ENCODE data around the gene HRK. TPM values are rescaled to one million over a fixed set of nuclear protein-coding genes. Genes with fewer than 3 reads are reported as not detected.

The HRK gene
- total and polyA plus RNA-seq, 9 of the 15 experiments (the other 6 are each of a cell fraction or from before 2014, with no cell fraction given) = 0.01 to 0.05 (median 0.04) TPM; not detected in 6

GRCh38 chr12:116880817-116881324, 370 bp downstream of the HRK start:
- ChIA-PET CTCF (ENCODE audit: low intra/inter-chr PET ratio) (interaction anchor here (0.6 kb wide), 1 partner anchor 178 kb away, joined by 7 read pairs; no protein-coding TSS in a partner anchor), POLR2A (interaction anchor here (0.6 to 0.7 kb wide), 2 partner anchors 21 to 102 kb away, joined by 3 read pairs; no protein-coding TSS in a partner anchor)
- no peak overlapping the region; a peak in 1 of 4 replicates for H3K9ac ChIP-seq (ENCODE audit: insufficient read depth in 1 of 2, low read depth in 2 of 2, low read length in 2 of 2)
- H3K9me3 ChIP-seq (replicated peaks; ENCODE audit: control insufficient read depth, insufficient read depth, low read depth, low read length) = no peaks in the 10 kb centered on the region
- intact Hi-C loops (cut with micrococcal nuclease) = no loop called here
- peaks cover 0 to 29% of the 10 kb centered on the region in 2 experiments; a peak in 3 of 5 replicates for H3K4me1 ChIP-seq (replicated peaks in 1 of 2; ENCODE audit: control insufficient read depth in 2 of 2, insufficient read depth in 2 of 2, low read length in 2 of 2)
- 5% methylated on average over 58 of the region's 65 CpGs for WGBS (ENCODE audit: insufficient coverage, low coverage, missing lambda C conversion rate)
- peaks cover 48 to 72% of the 10 kb centered on the region in 2 experiments for H3K27me3 ChIP-seq (ENCODE audit: control insufficient read depth in 2 of 2, insufficient read depth in 2 of 2, low read length in 2 of 2)
- ATAC-seq = peak; percentile 93
- H4K20me1 ChIP-seq (replicated peaks; ENCODE audit: control insufficient read depth, insufficient read depth, low read length) = peaks cover 6% of the 10 kb centered on the region; the same call in 1 of the 2 replicates
- H3K79me2 ChIP-seq (ENCODE audit: control insufficient read depth, insufficient read depth, low read length) = no peaks in the 10 kb centered on the region
- H3K27ac ChIP-seq (ENCODE audit: extremely low read depth, low read depth, low read length) = no peak overlapping the region
- no TSS peak for BruUV-seq (replicated peaks)
- DNase-seq (ENCODE audit: extremely low read depth in 1 of 4, low spot score in 3 of 4) = peak; percentile 55 to 70 (median 67)
- no peak overlapping the region for H2AFZ ChIP-seq (ENCODE audit: low read depth, low read length)
- peak overlapping the region; percentile 26 for H3K4me3 ChIP-seq
- no peaks in the 10 kb centered on the region for H3K9me1 ChIP-seq (ENCODE audit: control insufficient read depth, insufficient read depth, low read length)
- in situ Hi-C loops (cut with MboI) = no loop called here
- H3K4me2 ChIP-seq (ENCODE audit: insufficient read depth, low read length) = peak overlapping the region; percentile 25
- H3K36me3 ChIP-seq (ENCODE audit: control insufficient read depth, insufficient read depth, low read length) = no peaks in the 10 kb centered on the region
- no peak for FAIRE-seq
- TF ChIP-seq ARID2 (IDR thresholded peaks at IDR 0.05) = no peak
- no peak for TF ChIP-seq CGGBP1 (CRISPR knock-in tag; IDR thresholded peaks at IDR 0.05)
- TF ChIP-seq CTBP1 (IDR thresholded peaks at IDR 0.05; ENCODE audit: borderline replicate concordance) = peak; percentile 86
- TF ChIP-seq SP1 (CRISPR knock-in tag; IDR thresholded peaks at IDR 0.05) = no peak
- TF ChIP-seq ZBTB5 (IDR thresholded peaks at IDR 0.05) = no peak
- no peak for TF ChIP-seq ZNF316 (IDR thresholded peaks at IDR 0.05)
- no peak for TF ChIP-seq HCFC1 (IDR thresholded peaks at IDR 0.05; ENCODE audit: low read depth, low read length)
- TF ChIP-seq CBFA2T2 (conservative IDR thresholded peaks at IDR 0.05) = no peak
- no peak for TF ChIP-seq E2F8 (IDR thresholded peaks at IDR 0.05; ENCODE audit: low read depth, partially characterized antibody)
- no peak for TF ChIP-seq ZNF584 (CRISPR knock-in tag; IDR thresholded peaks at IDR 0.05; ENCODE audit: low read depth)
- no peak for TF ChIP-seq ZNF57 (CRISPR knock-in tag; IDR thresholded peaks at IDR 0.05)
- no peak for TF ChIP-seq ZSCAN32 (CRISPR knock-in tag; IDR thresholded peaks at IDR 0.05)
- TF ChIP-seq FOXM1 (IDR thresholded peaks at IDR 0.05; ENCODE audit: low read depth) = no peak
- no peak for TF ChIP-seq FOXM1 (CRISPR knock-in tag; IDR thresholded peaks at IDR 0.05; ENCODE audit: low read depth)
- TF ChIP-seq SPI1 (IDR thresholded peaks at IDR 0.05; ENCODE audit: borderline replicate concordance, low read depth, low read length) = no peak
- no peak for TF ChIP-seq ZC3H4 (CRISPR knock-in tag; IDR thresholded peaks at IDR 0.05; ENCODE audit: borderline replicate concordance)
- no peak for TF ChIP-seq HDAC3 (IDR thresholded peaks at IDR 0.05; ENCODE audit: borderline replicate concordance, partially characterized antibody)
- TF ChIP-seq ZNF3 (CRISPR knock-in tag; IDR thresholded peaks at IDR 0.05) = no peak
- TF ChIP-seq RAD21 (CRISPR knock-in tag; conservative IDR thresholded peaks at IDR 0.05 in 1 of 2, IDR thresholded peaks at IDR 0.05 in 1 of 2) = peak in 1 of 2 experiments; percentile 32; a peak in 1 of 4 replicates
- no peak for TF ChIP-seq ZNF24 (IDR thresholded peaks at IDR 0.05)
